ENCODE measurements around the gene PACSIN1.
A peak's percentile ranks its signal among the peaks of the same experiment; 100 is the strongest.

The PACSIN1 gene

GRCh38 chr6:34463849-34464248 lies 2.0 kb upstream of the PACSIN1 start:
- TF ChIP-seq CTCF (conservative IDR thresholded peaks at IDR 0.05; ENCODE audit: low read depth, low read length): no peak
- no peak for DNase-seq (ENCODE audit: low read depth)
- no peak overlapping the region for H3K4me3 ChIP-seq (ENCODE audit: low read length)

- TF ChIP-seq CTCF (conservative IDR thresholded peaks at IDR 0.05; ENCODE audit: low read depth, low read length): no peak
- no peak for DNase-seq (ENCODE audit: low read depth)
- peak overlapping the region; percentile 47 for H3K4me3 ChIP-seq (ENCODE audit: low read length)
Observed at GRCh38 chr6:34466242-34467185, 638 bp downstream of the PACSIN1 start.

GRCh38 chr6:34468378-34468892 lies 2.6 kb downstream of the PACSIN1 start:
- no peak overlapping the region for H3K4me3 ChIP-seq (ENCODE audit: low read length)
- no peak for DNase-seq (ENCODE audit: low read depth)
- TF ChIP-seq CTCF (conservative IDR thresholded peaks at IDR 0.05; ENCODE audit: low read depth, low read length): no peak

GRCh38 chr6:34469499-34469898 lies 3.6 kb downstream of the PACSIN1 start:
- no peak for DNase-seq (ENCODE audit: low read depth)
- H3K4me3 ChIP-seq (ENCODE audit: low read length): no peak overlapping the region
- TF ChIP-seq CTCF (conservative IDR thresholded peaks at IDR 0.05; ENCODE audit: low read depth, low read length): no peak

- no peak for DNase-seq (ENCODE audit: low read depth)
- no peak for TF ChIP-seq CTCF (conservative IDR thresholded peaks at IDR 0.05; ENCODE audit: low read depth, low read length)
- H3K4me3 ChIP-seq (ENCODE audit: low read length): no peak overlapping the region
Observed at GRCh38 chr6:34472425-34472824, 6.5 kb downstream of the PACSIN1 start.

- no peak for DNase-seq (ENCODE audit: low read depth)
- no peak for TF ChIP-seq CTCF (conservative IDR thresholded peaks at IDR 0.05; ENCODE audit: low read depth, low read length)
Observed at GRCh38 chr6:34473967-34474366, 8.1 kb downstream of the PACSIN1 start.

GRCh38 chr6:34474754-34475153 lies 8.9 kb downstream of the PACSIN1 start:
- TF ChIP-seq CTCF (conservative IDR thresholded peaks at IDR 0.05; ENCODE audit: low read depth, low read length): no peak
- H3K4me3 ChIP-seq (ENCODE audit: low read length): no peak overlapping the region
- no peak for DNase-seq (ENCODE audit: low read depth)

More at GRCh38 chr6:34473967-34474366, 8.1 kb downstream of the PACSIN1 start:
- no peak overlapping the region for H3K4me3 ChIP-seq (ENCODE audit: low read length)

Data from retinal pigment epithelial cell (primary cell).